GM06990 (cell line): ENCODE measurements around the gene NCOR1.

Experiments used
- DNase-seq: peaks from one replicate; pipeline ENCODE4 v3.0.0-alpha.2; 2011; ENCODE audit not compliant: insufficient read length; ENCODE audit errors: extremely low read depth
- H3K27me3 ChIP-seq: replicated peaks from 2 replicates; pipeline ENCODE4 v1.6.0; 2011; ENCODE audit warnings: low read length; ENCODE audit not compliant: control insufficient read depth, insufficient read depth
- H3K36me3 ChIP-seq: 2 replicates; pipeline ENCODE4 v1.5.1; 2011; ENCODE audit warnings: low read length; ENCODE audit not compliant: control insufficient read depth, insufficient read depth
- H3K4me3 ChIP-seq: replicated peaks from 2 replicates; pipeline ENCODE4 v1.5.1; 2011; ENCODE audit warnings: low read depth, mild to moderate bottlenecking, control low read depth, low read length
- CTCF ChIP-seq: IDR thresholded peaks from 2 replicates; pipeline ENCODE4 v1.5.1; 2011; ENCODE audit warnings: low read length, control low read depth, mild to moderate bottlenecking, inconsistent platforms; ENCODE audit not compliant: insufficient read depth, poor library complexity, severe bottlenecking

Gene NCOR1

GRCh38 chr17:16036261-16036660 is 179.1 kb downstream of the NCOR1 start:
- no peak for TF ChIP-seq CTCF
- no peak for DNase-seq
- Histone ChIP-seq H3K27me3 (no peaks in the 10 kb centered on the region), H3K36me3 (peaks cover 11% of the 10 kb centered on the region), H3K4me3 (no peak overlapping the region)

- H3K27me3 ChIP-seq = no peaks in the 10 kb centered on the region
- H3K4me3 ChIP-seq = no peak overlapping the region
- TF ChIP-seq CTCF = no peak
- DNase-seq = no peak
- peaks cover 16% of the 10 kb centered on the region for H3K36me3 ChIP-seq
These were observed 181.5 kb downstream of the NCOR1 start for GRCh38 chr17:16033729-16034349.

- no peak overlapping the region for H3K4me3 ChIP-seq
- no peak for TF ChIP-seq CTCF
- DNase-seq = peak; percentile 14
These were observed 187.4 kb downstream of the NCOR1 start for GRCh38 chr17:16027708-16028584.

GRCh38 chr17:16026895-16027294 is 188.4 kb downstream of the NCOR1 start:
- DNase-seq = no peak
- TF ChIP-seq CTCF = no peak
- Histone ChIP-seq H3K36me3 (peaks cover 21% of the 10 kb centered on the region), H3K4me3 (no peak overlapping the region), H3K27me3 (no peaks in the 10 kb centered on the region)

More at GRCh38 chr17:16027708-16028584, 187.4 kb downstream of the NCOR1 start:
- Histone ChIP-seq H3K36me3 (peaks cover 24% of the 10 kb centered on the region), H3K27me3 (no peaks in the 10 kb centered on the region)

GRCh38 chr17:16025202-16025601 is 190.1 kb downstream of the NCOR1 start:
- H3K4me3 ChIP-seq = no peak overlapping the region
- TF ChIP-seq CTCF = no peak
- DNase-seq = no peak
- H3K27me3 ChIP-seq = no peaks in the 10 kb centered on the region
- peaks cover 23% of the 10 kb centered on the region for H3K36me3 ChIP-seq
